DND-41 (cell line): ENCODE results near the gene NUP214.

Experiments used
- ATAC-seq: fragments of 200-7000 bp; cut with Tn5 transposase; 3 replicates; pipeline ENCODE4 v1.9.1; 2021; ENCODE audit warnings: low read depth; ENCODE audit not compliant: insufficient read depth
- DNase-seq: peaks from one replicate; pipeline ENCODE4 v3.0.0-alpha.2; 2020
- H2AFZ ChIP-seq: 2 replicates; pipeline ENCODE4 v1.6.0; 2012; ENCODE audit warnings: low read depth, low read length
- H3K27ac ChIP-seq: 2 replicates; pipeline ENCODE4 v1.5.1; 2012; ENCODE audit warnings: low read length, inconsistent platforms
- H3K27me3 ChIP-seq: fragments of 200-600 bp; sonication (generic); 2 replicates; pipeline ENCODE4 v1.6.0; 2012; ENCODE audit warnings: low read length, mild to moderate bottlenecking, inconsistent platforms; ENCODE audit not compliant: insufficient read depth, poor library complexity
- H3K36me3 ChIP-seq: 2 replicates; pipeline ENCODE4 v1.5.1; 2012; ENCODE audit warnings: low read length, inconsistent platforms; ENCODE audit not compliant: insufficient read depth
- H3K4me1 ChIP-seq: 2 replicates; pipeline ENCODE4 v1.5.1; 2012; ENCODE audit warnings: mild to moderate bottlenecking, low read length; ENCODE audit not compliant: insufficient read depth
- H3K4me2 ChIP-seq: 2 replicates; pipeline ENCODE4 v1.6.0; 2012; ENCODE audit warnings: mild to moderate bottlenecking, moderate library complexity, low read length, inconsistent platforms; ENCODE audit not compliant: insufficient read depth
- H3K4me3 ChIP-seq, 2 experiments: fragments of 200-600 bp in 1 of 2; shearing (Covaris generic) in 1 of 2; 2 replicates each; pipeline ENCODE4 v1.5.1; 2012 to 2016; ENCODE audit warnings: inconsistent platforms in 2 of 2, low read length in 2 of 2, mild to moderate bottlenecking in 2 of 2, low read depth in 1 of 2, moderate library complexity in 1 of 2
- H3K79me2 ChIP-seq: 2 replicates; pipeline ENCODE4 v1.6.0; 2012; ENCODE audit warnings: low read length, inconsistent platforms; ENCODE audit not compliant: insufficient read depth
- H3K9ac ChIP-seq: 2 replicates; pipeline ENCODE4 v1.6.0; 2012; ENCODE audit warnings: low read depth, mild to moderate bottlenecking, inconsistent platforms, low read length, moderate library complexity
- H3K9me3 ChIP-seq: 2 replicates; pipeline ENCODE4 v1.5.1; 2012; ENCODE audit warnings: low read length, moderate library complexity, mild to moderate bottlenecking, inconsistent platforms; ENCODE audit not compliant: insufficient read depth, severe bottlenecking
- H4K20me1 ChIP-seq: 2 replicates; pipeline ENCODE4 v1.6.0; 2012; ENCODE audit warnings: low read length; ENCODE audit not compliant: insufficient read depth
- EZH2 ChIP-seq: IDR thresholded peaks from 3 replicates; pipeline ENCODE4 v1.6.1; 2012; ENCODE audit warnings: borderline replicate concordance, low read depth, mild to moderate bottlenecking, moderate library complexity, low read length, inconsistent platforms; ENCODE audit not compliant: severe bottlenecking
- TF ChIP-seq, protein P1 (sequence below): IDR thresholded peaks from 2 replicates; pipeline ENCODE4 v1.5.1; 2012; ENCODE audit warnings: borderline replicate concordance, low read length, moderate library complexity, mild to moderate bottlenecking; ENCODE audit not compliant: poor library complexity, severe bottlenecking; ENCODE audit errors: extremely low read depth

NUP214 gene

DNA sequence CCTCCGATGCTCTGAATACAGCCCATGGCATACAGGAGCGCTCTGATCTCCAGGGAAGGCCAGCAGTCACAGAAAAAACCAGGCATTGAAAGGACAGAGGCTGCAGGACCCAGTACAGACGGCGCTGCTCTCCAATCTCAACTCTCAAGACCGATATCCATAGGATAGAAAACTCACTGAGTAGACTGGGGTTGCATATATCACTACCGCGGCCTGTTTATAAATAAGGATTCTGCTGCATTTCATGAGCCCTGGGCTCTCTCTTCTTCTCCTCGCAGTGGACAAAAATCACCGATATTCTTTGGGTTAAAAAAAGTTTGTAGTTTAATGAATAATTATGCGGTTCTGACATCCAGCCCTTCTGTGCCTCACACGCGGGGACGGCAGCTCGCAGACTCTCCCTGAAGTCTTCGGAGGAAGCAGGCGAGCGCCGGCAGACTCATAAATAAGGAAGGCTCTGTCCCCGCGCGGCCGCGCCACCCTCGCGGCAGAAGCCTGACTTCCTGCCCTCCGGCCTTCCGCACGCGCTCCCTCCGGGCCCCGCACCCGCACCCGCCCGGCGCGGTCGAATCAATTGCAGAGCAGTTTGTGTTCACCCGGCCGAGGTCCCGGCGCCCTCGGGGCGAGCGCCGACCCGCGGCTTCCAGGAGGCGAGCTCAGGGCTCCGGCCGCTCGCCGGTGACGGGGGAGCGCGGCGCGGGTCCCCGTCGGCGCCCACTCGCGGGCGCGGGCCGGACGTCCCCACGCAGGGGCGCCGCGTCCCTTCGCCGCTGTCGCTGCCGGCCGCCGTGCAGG lies 150.9 kb downstream of the NUP214 start, which contains the start of gene FAM78A:
Gene FAM78A, minus strand, starts transcription at position 417 of the 795 bp plus-strand sequence. Its CDS starts 331 bp downstream, at position 86.
- Histone ChIP-seq H3K9me3 (no peaks in the 10 kb centered on the region), H3K79me2 (peaks cover 62% of the 10 kb centered on the region), H3K4me3 (peak within 1 kb of the TSS; percentile 84 to 86), H2AFZ (peak within 1 kb of the TSS; percentile 66), H3K36me3 (peaks cover 34% of the 10 kb centered on the region), H3K9ac (peak within 1 kb of the TSS; percentile 80), H3K27ac (peak within 1 kb of the TSS; percentile 84), H4K20me1 (0 out of 2 replicates have a peak, but pooled peaks cover 1% of the 10 kb centered on the region), H3K27me3 (no peaks in the 10 kb centered on the region), H3K4me1 (peaks cover 38% of the 10 kb centered on the region), H3K4me2 (peak within 1 kb of the TSS; percentile 86)
- TF ChIP-seq EZH2: no peak
- TF ChIP-seq, protein P1, sequence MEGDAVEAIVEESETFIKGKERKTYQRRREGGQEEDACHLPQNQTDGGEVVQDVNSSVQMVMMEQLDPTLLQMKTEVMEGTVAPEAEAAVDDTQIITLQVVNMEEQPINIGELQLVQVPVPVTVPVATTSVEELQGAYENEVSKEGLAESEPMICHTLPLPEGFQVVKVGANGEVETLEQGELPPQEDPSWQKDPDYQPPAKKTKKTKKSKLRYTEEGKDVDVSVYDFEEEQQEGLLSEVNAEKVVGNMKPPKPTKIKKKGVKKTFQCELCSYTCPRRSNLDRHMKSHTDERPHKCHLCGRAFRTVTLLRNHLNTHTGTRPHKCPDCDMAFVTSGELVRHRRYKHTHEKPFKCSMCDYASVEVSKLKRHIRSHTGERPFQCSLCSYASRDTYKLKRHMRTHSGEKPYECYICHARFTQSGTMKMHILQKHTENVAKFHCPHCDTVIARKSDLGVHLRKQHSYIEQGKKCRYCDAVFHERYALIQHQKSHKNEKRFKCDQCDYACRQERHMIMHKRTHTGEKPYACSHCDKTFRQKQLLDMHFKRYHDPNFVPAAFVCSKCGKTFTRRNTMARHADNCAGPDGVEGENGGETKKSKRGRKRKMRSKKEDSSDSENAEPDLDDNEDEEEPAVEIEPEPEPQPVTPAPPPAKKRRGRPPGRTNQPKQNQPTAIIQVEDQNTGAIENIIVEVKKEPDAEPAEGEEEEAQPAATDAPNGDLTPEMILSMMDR: peak; percentile 6
- DNase-seq (peak; percentile 61), ATAC-seq (no peak)

DNA sequence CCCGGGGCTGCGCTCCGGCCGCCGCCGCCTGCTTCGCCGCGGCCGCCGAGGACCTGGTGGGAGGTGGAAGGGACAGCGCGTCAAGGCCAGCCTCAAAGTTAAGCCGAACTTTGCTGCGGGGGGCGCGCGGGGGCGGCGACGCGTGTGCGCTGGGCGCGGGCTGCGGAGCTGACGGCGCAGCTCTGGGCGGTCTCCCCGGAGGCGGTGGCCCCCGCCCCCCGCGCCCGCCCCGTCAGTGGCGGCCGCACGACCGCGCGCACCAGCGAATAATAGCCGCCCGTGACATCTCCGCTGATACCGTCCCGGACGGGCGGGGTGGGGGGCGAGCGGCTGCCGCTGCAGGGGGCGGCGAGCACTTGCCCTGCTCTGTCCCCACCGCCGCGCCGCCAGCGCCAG lies 151.5 kb downstream of the NUP214 start:
- H3K4me1 ChIP-seq: peaks cover 32% of the 10 kb centered on the region
- H3K27me3 ChIP-seq: no peaks in the 10 kb centered on the region
- H3K27ac ChIP-seq: peak overlapping the region; percentile 84
- no peaks in the 10 kb centered on the region for H4K20me1 ChIP-seq
- H3K36me3 ChIP-seq: peaks cover 31% of the 10 kb centered on the region
- H3K4me2 ChIP-seq: peak overlapping the region; percentile 86
- DNase-seq (peak; percentile 51), ATAC-seq (peak; percentile 20)
- H3K79me2 ChIP-seq: peaks cover 56% of the 10 kb centered on the region
- H3K4me3 ChIP-seq: peak overlapping the region; percentile 65 to 86; a peak in 3 of 4 replicates
- no peaks in the 10 kb centered on the region for H3K9me3 ChIP-seq
- TF ChIP-seq, protein P1: no peak
- no peak for TF ChIP-seq EZH2
- peak overlapping the region; percentile 80 for H3K9ac ChIP-seq
- peak overlapping the region; percentile 66; the same call in 1 of the 2 replicates for H2AFZ ChIP-seq

DNA sequence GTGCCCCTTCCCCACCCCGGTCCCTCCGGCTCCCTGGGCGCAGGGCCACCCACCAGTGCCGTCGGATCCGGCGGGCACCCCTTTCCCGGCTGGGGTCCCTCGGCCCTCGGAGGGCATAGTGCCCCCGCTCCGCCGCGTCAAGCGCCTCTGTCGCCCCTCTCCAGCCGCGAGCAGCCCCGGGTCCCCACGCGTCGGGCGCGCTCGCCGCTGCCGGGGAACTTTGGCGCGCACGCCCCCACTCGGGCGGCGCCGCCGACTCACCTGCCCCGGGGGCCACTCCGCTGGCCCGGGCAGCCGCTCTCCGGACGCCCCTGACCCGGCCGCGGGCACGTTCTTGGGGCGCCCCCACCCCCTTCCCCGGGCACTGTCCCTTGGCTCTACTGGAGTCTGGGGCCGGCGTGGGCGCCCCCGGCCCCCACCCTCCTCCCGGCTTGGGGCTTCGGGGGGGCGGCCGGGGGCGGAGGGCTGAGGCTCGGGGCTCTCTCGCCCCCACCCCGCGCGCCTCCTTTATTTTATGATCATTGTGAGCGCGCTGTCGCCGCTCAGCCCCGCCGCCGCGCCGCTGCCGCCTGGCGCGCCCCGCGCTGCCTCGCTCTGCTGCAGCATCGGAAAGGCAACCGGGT lies 152.0 kb downstream of the NUP214 start:
- peak; percentile 4; the same call in 2 of the 3 replicates for ATAC-seq
- H3K4me2 ChIP-seq: peak overlapping the region; percentile 86

More for the DNA sequence above, 152.0 kb downstream of the NUP214 start:
- peak overlapping the region; percentile 66; the same call in 1 of the 2 replicates for H2AFZ ChIP-seq
- H3K36me3 ChIP-seq: peaks cover 26% of the 10 kb centered on the region
- H3K9ac ChIP-seq: peak overlapping the region; percentile 80
- no peaks in the 10 kb centered on the region for H4K20me1 ChIP-seq
- H3K4me3 ChIP-seq: peak overlapping the region; percentile 65 to 86; a peak in 3 of 4 replicates
- H3K27ac ChIP-seq: peak overlapping the region; percentile 84
- H3K9me3 ChIP-seq: no peaks in the 10 kb centered on the region
- no peaks in the 10 kb centered on the region for H3K27me3 ChIP-seq
- peaks cover 51% of the 10 kb centered on the region for H3K79me2 ChIP-seq
- H3K4me1 ChIP-seq: peaks cover 27% of the 10 kb centered on the region
- TF ChIP-seq, protein P1: peak; percentile 21
- no peak for TF ChIP-seq EZH2
- peak; percentile 42 for DNase-seq
